GM18861 (cell line): ENCODE data around the gene ZMYND19.
"Not testable (repeated sequence)": the region's sequence is repeated elsewhere in the genome, so short reads cannot be mapped to it uniquely, and the experiment has no call there.

Source experiments
- ATAC-seq: cut with Tn5 transposase; IDR thresholded peaks from one replicate; pipeline ENCODE4 v1.9.1; 2021; ENCODE audit not compliant: unreplicated experiment

ZMYND19 gene

GRCh38 chr9:137590469-137591383 is at the start of gene ZMYND19:
TSS of gene ZMYND19 (minus strand) at chr9:137590512. CDS start at chr9:137590263, 249 bp downstream.
- peak; percentile 61 for ATAC-seq

DNA sequence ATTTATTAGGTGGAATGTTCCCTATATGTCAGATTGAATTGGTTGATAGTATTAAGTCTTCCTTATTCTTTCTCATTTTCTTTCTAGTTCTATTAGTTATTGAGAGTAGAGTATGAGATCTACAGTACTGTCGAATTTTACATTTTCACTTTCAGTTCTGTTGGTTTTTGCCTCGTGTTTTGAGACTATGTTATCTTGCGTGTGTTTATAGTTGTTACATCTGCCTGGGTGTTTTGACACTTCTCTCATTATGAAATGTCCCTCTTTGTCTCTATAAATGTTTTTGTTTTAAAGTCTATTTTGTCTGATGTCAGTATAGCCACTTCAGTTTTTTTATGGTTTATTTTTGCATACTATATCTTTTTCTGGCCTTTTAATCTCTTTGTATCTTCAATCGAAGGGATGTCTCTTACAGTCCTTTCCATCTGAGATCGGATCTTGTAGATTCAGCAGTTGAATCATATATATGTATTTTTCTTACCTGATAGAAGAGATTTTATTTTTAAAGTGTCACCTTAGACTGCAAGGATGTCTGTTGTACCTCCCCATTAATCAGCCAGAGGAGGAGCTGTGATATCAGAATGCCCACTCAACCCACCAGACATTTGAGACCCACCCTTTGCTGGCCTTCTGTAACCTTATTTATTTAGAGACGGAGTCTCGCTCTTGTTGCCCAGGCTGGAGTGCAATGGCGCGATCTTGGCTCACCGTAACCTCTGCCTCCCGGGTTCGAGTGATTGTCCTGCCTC is 49.2 kb upstream of the ZMYND19 start:
- ATAC-seq, result peak; percentile 85

DNA sequence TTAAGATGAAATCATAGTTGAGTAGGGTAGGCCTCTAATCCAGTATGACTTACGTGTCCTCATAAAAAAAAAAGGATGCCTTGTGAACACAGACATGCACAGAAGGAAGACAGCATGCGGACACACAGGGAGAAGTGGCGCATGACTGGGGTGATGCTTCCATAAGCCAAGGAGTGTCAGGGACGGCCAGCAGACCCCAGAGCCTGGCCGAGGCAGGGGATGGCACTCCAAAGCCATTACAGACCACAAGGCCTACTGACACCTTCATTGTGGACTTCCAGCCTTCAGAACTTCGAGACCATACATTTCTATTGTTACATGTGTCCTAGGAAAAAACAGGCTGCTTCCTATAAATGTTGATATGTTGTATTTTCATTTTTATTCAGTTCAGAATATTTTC is 48.4 kb upstream of the ZMYND19 start:
- no peak for ATAC-seq

DNA sequence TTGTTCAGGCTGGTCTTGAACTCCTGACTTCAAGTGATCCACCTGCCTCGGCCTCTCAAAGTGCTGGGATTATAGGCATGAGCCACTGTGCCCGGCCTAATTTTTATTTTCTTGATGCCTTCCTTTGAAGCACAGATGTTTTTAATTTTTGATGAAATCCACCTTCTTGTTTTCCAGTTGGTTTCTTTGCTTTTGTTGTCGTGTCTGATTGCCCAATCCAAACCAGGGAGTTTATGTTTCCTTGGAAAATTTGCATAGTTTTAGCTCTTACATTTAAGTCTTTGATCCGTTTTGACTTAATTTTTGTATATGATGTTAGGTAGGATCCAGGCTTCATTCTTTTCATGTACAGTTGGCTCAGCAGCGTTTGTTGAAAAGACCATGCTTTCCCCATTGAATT is 43.7 kb upstream of the ZMYND19 start:
- ATAC-seq, result no peak

DNA sequence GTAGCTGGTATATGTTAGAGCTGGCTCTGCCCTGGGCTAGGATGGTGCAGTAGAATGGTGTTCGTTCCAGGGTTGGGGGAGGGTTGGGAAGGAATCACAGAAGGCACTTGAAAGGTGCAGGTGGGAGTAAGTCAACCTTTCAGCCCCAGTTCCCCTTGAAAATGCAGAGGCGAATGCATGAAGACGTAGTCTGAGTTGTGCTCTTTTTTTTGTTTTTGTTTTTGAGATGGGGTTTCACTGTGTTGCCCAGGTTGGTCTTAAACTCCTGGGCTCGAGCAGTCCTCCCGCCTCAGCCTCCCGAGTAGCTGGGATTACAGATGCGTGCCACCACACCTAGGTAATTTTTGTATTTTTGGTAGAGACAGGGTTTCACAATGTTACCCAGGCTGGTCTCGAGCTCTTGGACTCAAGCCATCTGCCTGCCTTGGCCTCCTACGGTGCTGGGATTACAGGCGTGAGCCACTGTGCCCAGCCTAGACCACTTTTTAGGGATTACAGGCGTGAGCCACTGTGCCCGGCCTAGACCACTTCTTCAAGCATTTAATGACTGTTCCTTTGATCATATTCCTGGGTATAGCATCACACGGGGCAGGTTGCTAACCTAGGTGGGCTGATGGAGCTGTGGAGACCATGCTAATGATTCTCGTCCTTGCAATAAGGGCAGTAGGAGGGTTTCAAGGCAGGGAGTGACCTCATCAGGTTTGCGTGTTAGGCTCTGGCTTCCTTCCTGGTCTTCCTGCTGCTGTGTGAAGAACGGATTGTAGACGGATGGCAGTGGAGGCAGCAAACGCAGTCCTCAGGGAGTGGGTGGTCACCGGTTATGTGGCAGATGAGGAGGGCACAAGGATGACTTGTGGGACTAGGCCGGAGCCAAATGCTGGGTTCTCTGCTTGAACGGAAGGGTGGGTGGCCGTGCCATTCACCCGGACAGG is 42.2 kb upstream of the ZMYND19 start:
- no peak for ATAC-seq

DNA sequence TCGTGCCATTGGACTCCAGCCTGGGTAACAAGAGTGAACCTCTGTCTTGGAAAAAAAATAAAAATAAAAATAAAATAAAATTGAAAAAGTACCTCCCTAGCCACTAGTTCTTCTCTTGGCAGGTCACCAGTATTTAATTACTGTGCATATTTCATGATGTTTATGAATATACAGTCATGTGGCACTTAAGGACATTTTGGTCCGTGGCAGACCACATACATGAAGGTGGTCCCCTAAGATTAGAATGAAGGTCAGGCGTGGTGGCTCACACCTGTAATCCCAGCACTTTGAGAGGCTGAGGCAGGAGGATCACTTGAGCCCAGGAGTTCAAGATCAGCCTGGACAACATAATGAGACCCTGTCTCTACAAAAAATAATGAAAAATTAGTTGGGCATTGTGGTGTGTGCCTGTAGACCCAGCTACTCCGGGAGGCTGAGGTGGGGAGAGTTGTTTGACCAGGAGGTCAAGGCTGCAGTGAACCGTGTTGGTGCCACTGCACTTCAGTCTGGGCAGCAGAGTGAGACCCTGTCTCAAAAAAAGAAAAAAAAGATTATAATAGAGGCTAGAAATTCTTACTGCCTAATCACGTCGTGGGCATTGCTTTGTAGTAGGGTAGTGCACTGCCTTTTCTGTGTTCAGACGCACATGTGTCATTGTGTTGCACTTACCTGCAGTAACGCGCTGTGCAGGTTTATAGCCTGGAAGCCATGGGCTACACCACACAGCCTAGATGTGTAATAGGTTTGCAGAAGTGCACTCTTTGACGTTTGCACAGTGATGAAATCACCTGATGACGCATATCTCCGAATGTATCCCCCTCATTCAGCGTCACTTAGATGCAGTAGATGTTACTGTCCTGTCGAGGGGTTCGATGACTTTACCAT is 41.3 kb upstream of the ZMYND19 start:
- no peak for ATAC-seq

DNA sequence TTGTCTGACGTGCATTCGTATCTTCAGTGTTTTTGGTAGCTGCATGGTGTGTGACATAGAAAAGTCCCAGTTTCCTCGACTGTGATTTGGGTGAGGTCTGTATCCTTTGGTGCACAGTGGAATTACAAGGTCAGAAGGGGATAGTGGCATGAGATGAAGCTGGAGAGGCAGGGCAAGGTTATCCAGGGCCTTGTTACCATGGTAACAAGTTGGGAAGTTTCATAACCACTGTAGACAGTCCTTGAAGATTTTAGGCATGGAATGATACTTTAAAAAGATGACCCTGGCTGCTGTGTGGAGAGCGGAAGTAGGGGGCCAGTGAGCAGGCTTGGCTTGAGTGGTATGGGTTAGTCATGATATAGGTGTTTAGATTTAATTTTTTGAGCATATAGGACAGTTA is 40.4 kb upstream of the ZMYND19 start:
- ATAC-seq, result no peak

DNA sequence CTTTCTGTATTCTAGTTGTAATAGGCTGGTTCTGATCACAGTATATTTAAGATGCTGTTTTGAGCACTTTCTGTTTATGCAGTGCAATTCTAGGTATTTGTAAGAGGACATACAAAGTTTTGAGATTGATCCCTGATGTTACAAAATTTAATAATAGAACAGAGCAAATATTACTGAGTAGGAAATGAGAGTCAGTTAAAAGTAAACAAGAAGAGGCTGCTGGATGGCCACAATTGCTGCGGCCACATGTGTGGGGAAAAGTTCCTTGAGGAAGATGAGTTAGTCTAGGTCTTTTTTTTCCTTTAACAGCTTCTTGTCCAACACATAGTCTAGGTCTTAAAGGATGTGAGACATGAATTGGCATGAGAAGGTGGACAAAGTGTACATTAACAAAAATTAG is 39.8 kb upstream of the ZMYND19 start:
- ATAC-seq, result no peak

DNA sequence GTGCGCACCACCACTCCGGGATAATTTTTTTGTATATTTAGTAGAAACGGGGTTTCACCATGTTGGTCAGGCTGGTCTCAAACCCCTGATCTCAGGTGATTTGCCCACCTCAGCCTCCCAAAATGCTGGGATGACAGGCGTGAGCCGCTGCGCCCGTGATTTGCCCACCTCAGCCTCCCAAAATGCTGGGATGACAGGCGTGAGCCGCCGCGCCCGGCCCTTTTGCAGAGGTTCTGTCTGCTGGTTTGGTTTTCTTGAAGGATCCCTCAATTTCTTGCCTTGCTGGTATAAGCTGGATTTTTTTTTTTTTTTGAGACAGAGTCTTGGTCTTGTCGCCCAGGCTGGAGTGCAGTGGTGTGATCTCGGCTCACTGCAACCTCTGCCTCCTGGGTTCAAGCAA is 37.1 kb upstream of the ZMYND19 start:
- ATAC-seq, result not testable (repeated sequence)

GRCh38 chr9:137626464-137626863 is 36.2 kb upstream of the ZMYND19 start:
- ATAC-seq, result no peak

- ATAC-seq, result not testable (repeated sequence)
These were observed 31.9 kb upstream of the ZMYND19 start for GRCh38 chr9:137622211-137622610.

GRCh38 chr9:137621131-137621757 is 30.9 kb upstream of the ZMYND19 start:
- no peak for ATAC-seq

DNA sequence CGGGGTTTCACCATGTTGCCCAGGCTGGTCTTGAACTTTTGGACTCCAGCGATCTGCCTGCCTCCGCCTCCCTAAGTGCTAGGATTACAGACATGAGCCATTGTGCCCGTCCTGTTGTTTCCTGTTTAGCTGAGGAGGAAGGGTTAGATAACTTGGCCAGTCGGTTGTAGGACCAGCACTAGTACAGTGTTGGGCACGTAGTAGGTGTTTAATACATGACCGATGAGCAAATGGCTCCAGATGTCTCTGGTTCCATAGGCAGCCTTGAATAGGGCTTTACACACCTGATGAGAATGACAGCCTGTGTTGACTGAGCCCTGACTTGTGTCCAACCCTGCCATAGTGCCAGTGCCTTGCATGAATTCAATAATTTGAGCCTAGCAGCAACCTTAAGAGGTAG is 30.3 kb upstream of the ZMYND19 start:
- no peak for ATAC-seq

- no peak for ATAC-seq
These were observed 29.7 kb upstream of the ZMYND19 start for GRCh38 chr9:137620048-137620405.

DNA sequence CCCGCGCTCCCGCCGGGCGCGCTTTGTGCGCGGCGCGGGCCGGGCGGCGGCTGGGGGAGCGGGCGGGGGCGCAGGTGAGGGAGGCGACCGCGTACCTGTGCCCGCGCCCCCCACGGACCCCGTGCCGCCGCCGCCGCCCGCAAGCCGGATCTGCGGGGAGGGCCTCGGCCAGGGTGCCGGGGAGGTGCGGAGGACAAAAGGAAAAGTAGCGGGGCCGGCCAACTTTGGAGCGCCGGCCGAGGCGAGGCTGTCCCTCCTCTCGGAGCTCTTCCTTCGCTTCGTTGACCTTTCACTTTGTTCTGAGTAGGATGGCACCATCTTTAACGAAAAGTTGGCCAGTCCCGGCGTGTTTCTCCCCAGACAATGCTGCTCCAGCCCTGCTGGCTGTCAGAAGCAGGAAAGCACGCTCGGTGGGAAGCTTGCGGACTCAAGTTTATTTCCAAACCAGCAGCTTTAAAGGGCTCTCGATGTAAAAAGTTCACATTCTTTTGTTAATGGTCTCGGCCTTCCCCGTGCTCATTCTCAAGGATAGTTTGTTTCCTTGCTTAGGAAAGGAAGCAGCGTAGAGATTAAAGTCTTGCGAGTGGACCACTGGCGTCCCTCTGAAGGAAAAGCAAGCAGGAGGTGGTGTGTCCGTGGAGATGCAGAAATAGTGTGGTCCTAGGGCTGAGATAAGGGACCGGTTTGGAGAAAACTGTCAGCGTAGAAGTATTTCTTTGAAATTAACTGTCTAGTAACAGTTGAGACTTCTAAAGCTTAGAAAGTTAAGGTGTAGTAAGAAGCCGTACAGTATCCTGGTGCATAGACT is 29.1 kb upstream of the ZMYND19 start:
- ATAC-seq, result peak; percentile 21

DNA sequence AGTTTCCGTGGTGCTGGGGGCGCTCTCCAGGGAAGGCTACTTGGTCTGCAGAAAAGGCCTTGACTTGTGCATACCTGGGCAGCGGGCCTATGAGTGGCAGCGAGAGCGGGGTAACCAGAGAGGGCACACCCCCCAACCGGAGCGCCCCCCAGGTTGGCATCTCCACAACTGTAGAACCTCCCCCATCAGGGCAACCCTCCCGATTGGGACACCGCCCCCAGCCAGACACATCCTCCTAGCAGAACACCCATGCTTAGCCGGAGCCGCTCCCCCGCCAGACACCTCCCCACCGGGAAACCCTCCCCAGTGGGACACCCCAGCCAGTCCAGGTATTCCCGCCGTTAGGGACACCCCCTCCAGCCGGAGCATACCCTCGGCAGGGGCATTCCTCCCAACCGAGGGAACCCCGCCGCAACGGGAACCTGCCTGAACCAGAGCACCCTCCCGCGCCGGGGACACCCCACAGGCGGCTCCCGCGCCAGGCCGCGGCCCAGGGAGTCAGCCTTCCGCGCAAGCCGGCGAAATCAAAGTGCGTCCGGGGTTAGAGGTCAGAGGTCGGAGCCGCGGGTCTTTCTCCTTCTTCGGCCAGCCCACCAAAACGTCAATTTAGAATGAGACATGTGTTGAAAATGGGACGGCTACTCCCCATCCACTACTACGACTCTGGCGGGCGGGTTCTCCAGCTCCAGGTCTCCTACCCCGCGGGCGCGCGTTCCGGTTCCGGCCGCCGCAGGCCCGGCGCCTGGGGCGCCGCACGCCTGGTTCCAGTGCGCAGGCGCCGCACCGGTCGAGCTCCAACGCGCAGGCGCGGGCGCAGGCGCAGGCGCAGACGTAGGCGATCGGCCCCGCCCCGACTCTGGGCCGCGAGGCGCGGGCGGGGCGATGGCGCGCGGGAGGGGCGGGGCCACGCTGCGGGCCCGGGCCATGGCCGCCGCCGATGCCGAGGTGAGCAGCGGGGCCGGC is 28.1 kb upstream of the ZMYND19 start, which contains the start of gene EHMT1:
Gene EHMT1 (plus strand): TSS at position 901 of the 963 bp plus-strand sequence. CDS start 24 bp downstream, at position 925.
- ATAC-seq, result peak; percentile 48

DNA sequence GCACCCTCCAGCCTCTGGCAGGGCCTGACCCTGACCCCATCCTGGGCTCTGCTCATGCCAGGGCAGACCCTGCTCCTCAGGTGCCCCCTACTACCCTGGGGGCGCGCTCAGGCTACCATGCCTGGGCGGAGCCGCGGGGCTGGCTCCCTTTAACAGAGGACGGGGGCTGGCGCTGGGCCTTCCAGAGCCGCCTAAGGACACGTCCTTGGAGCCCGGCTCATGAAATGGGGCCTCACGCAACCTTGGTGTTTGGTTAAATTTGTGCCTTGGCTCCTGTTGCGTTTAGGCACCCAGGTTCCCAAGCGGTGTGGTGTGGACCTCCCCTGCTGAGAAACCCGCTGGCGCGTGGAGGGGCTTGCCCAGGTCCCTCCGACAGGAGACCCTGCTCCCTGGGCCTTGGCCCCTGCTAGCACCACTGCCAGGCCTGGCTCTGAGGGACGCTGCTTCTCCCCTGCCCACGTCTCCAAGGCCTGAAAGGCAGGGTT is 25.1 kb upstream of the ZMYND19 start:
- ATAC-seq, result no peak
